ENCODE data around the gene REXO5.

The REXO5 gene

GRCh38 chr16:20818929-20819585 is 12.7 kb downstream of the REXO5 start:
- H3K9me3 ChIP-seq (ENCODE audit: control insufficient read depth, insufficient read depth, low read length) = no peaks in the 10 kb centered on the region
- H3K4me1 ChIP-seq (ENCODE audit: insufficient read depth, low read length) = no peaks in the 10 kb centered on the region
- H3K36me3 ChIP-seq (ENCODE audit: insufficient read depth, low read length) = no peaks in the 10 kb centered on the region
- H3K9ac ChIP-seq (ENCODE audit: low read depth, low read length) = no peak overlapping the region

DNA sequence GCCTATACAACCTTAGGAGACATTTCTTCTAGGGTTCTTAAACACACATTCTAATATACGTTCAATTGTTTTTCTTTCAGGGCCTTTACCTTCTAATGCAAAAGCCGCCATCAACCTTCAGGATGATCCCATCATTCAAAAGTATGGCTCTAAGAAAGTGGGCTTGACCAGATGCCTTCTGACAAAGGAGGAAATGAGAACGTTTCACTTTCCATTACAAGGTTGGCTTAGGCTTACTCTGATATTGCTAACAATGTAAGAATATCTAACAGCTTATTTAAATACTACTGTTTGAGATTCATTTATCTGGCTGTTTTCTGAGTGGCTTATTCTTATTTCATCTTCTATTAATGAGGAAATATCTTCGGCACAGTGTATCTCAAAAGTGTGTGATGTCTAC is 15.4 kb downstream of the REXO5 start:
- H3K9me3 ChIP-seq (ENCODE audit: control insufficient read depth, insufficient read depth, low read length) = no peaks in the 10 kb centered on the region
- no peak overlapping the region for H3K9ac ChIP-seq (ENCODE audit: low read depth, low read length)
- no peaks in the 10 kb centered on the region for H3K36me3 ChIP-seq (ENCODE audit: insufficient read depth, low read length)
- H3K4me1 ChIP-seq (ENCODE audit: insufficient read depth, low read length) = no peaks in the 10 kb centered on the region

DNA sequence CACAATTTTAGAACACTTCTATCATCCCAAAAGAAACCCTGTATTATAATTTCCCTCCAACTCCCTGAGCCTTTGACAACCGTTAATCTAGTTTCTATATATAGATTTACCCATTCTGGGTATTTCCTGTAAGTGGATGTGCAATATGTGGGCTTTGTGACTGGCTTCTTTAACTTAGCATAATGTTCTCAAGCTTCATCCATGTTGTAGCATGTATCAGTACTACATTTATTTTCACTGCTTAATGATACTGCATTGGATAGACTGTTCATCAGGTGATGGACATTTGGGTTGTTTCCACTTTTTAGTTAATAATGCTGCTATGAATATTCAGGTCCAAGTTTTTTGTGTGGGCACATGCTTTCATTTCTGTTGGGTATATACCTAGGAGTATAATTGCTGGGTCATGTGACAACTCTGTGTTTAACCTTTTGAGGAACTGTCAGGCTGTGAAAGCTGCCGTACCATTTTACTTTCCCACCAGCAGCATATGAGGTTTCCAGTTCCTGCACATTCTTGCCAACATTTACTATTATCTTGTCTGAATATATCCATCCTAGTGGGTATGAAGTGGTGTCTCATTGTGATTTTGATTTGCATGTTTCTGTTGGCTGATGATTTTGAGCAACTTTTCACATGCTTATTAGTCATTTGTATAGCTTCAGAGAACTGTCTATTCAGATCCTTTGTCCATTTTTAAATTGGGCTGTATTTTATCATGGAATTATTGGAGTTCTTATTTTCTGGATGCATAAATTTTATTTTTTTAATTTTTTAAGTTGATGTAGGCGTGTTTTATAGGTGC is 16.4 kb downstream of the REXO5 start:
- Histone ChIP-seq H3K36me3 (ENCODE audit: insufficient read depth, low read length) (no peaks in the 10 kb centered on the region), H3K9me3 (ENCODE audit: control insufficient read depth, insufficient read depth, low read length) (no peaks in the 10 kb centered on the region), H3K9ac (ENCODE audit: low read depth, low read length) (no peak overlapping the region), H3K4me1 (ENCODE audit: insufficient read depth, low read length) (no peaks in the 10 kb centered on the region)

DNA sequence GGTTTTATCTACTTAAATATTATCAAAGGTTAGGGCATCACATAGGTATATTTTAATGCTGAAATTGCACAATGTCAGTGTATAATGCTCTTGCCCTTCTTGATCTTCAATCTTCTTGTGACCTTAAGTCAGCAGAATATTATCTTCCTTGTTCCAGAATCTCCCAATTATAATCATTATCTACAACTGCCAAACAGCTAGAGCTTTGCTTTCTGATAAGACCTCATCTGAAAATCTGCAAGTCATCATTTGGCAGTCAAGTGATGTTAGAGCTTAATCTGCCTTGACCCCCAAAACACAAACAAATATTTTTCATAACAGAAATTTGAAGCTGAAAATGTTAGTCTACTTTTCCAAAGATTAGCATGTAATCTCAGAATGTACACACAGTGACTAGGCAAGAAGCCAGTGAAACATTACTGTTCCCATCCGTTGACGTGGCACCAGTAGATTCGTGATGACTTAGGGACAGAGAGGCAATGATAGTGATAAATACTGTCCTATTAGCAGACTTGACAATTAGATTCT is 19.8 kb downstream of the REXO5 start:
- no peaks in the 10 kb centered on the region for H3K36me3 ChIP-seq (ENCODE audit: insufficient read depth, low read length)
- no peaks in the 10 kb centered on the region for H3K9me3 ChIP-seq (ENCODE audit: control insufficient read depth, insufficient read depth, low read length)
- H3K4me1 ChIP-seq (ENCODE audit: insufficient read depth, low read length) = no peaks in the 10 kb centered on the region
- no peak overlapping the region for H3K9ac ChIP-seq (ENCODE audit: low read depth, low read length)

DNA sequence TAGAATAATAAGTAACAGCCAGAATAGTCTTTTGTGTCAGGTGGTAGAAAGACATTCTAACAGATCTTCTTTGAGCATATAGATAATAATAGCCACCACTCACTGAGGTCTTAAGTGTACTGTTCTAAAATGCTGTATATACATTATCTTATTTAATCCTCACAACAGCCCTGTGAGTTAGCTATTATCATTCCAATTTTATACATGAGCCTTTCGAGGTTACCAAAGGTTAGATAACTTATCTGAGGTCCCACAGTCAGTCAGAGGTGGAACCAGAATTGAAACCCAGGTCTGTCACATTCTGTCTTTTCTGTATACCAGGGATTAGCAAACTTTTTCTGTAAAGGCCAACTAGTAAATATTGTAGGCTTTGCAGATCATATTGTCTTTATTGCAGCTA is 23.2 kb downstream of the REXO5 start:
- H3K9me3 ChIP-seq (ENCODE audit: control insufficient read depth, insufficient read depth, low read length) = no peaks in the 10 kb centered on the region
- H3K4me1 ChIP-seq (ENCODE audit: insufficient read depth, low read length) = no peaks in the 10 kb centered on the region
- H3K36me3 ChIP-seq (ENCODE audit: insufficient read depth, low read length) = 0 out of 2 replicates have a peak, but pooled peaks cover 3% of the 10 kb centered on the region
- H3K9ac ChIP-seq (ENCODE audit: low read depth, low read length) = no peak overlapping the region

- Histone ChIP-seq H3K4me1 (ENCODE audit: insufficient read depth, low read length) (no peaks in the 10 kb centered on the region), H3K9ac (ENCODE audit: low read depth, low read length) (no peak overlapping the region), H3K36me3 (ENCODE audit: insufficient read depth, low read length) (0 out of 2 replicates have a peak, but pooled peaks cover 3% of the 10 kb centered on the region), H3K9me3 (ENCODE audit: control insufficient read depth, insufficient read depth, low read length) (no peaks in the 10 kb centered on the region)
Observed at GRCh38 chr16:20830372-20830771, 24.0 kb downstream of the REXO5 start.

DNA sequence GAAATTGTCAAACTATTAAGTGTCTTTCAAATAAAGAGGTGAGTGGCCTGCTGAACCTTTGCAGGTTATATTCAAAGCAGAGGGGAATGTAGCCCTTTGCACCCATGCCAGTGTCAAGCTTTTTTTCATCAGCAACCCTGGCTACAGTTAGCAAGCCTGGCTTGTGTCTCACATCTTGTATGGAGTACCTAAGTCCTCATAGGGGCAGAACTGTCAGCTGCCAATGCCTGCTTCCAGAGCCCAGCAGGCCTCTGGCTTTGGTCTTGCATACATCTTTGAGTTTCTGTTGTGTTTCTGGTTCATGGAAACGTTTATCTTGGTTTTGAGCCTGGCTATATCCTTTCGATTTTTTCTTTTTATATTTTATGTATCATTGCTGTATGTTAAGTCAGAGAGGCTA is 26.8 kb downstream of the REXO5 start:
- 0 out of 2 replicates have a peak, but pooled peaks cover 3% of the 10 kb centered on the region for H3K36me3 ChIP-seq (ENCODE audit: insufficient read depth, low read length)

GRCh38 chr16:20838240-20838639 is 31.9 kb downstream of the REXO5 start:
- Histone ChIP-seq H3K36me3 (ENCODE audit: insufficient read depth, low read length) (no peaks in the 10 kb centered on the region), H3K9ac (ENCODE audit: low read depth, low read length) (no peak overlapping the region), H3K9me3 (ENCODE audit: control insufficient read depth, insufficient read depth, low read length) (peaks cover 3% of the 10 kb centered on the region; the same call in 1 of the 2 replicates), H3K4me1 (ENCODE audit: insufficient read depth, low read length) (no peaks in the 10 kb centered on the region)

More for the DNA sequence above, 26.8 kb downstream of the REXO5 start:
- no peaks in the 10 kb centered on the region for H3K4me1 ChIP-seq (ENCODE audit: insufficient read depth, low read length)
- peaks cover 3% of the 10 kb centered on the region; the same call in 1 of the 2 replicates for H3K9me3 ChIP-seq (ENCODE audit: control insufficient read depth, insufficient read depth, low read length)
- H3K9ac ChIP-seq (ENCODE audit: low read depth, low read length) = no peak overlapping the region

DNA sequence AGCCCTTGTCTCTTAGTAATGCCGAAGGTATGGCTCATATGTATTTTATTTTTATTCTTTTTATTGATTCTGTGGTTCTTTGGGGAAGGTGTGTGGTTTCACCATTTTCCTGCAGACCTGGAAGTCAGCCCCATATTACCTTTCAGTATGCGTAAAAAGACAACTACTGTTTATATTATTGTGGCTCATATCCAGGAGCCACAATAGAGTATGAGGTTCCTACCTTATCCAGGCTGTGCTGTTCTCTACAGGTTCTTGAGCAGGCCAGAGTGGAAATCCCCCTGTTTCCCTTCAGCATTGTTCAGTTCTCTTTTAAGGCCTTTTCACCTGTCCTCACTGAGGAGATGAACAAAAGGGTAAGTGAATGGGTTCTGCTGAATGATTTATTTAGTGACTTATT is 33.2 kb downstream of the REXO5 start:
- no peak overlapping the region for H3K9ac ChIP-seq (ENCODE audit: low read depth, low read length)
- peaks cover 3% of the 10 kb centered on the region; the same call in 1 of the 2 replicates for H3K9me3 ChIP-seq (ENCODE audit: control insufficient read depth, insufficient read depth, low read length)
- no peaks in the 10 kb centered on the region; the same call in 1 of the 2 replicates for H3K36me3 ChIP-seq (ENCODE audit: insufficient read depth, low read length)
- no peaks in the 10 kb centered on the region for H3K4me1 ChIP-seq (ENCODE audit: insufficient read depth, low read length)

- no peak overlapping the region for H3K9ac ChIP-seq (ENCODE audit: low read depth, low read length)
- no peaks in the 10 kb centered on the region for H3K4me1 ChIP-seq (ENCODE audit: insufficient read depth, low read length)
- H3K36me3 ChIP-seq (ENCODE audit: insufficient read depth, low read length) = no peaks in the 10 kb centered on the region; the same call in 1 of the 2 replicates
- no peaks in the 10 kb centered on the region for H3K9me3 ChIP-seq (ENCODE audit: control insufficient read depth, insufficient read depth, low read length)
Observed at GRCh38 chr16:20844054-20844453, 37.7 kb downstream of the REXO5 start.

- no peaks in the 10 kb centered on the region for H3K9me3 ChIP-seq (ENCODE audit: control insufficient read depth, insufficient read depth, low read length)
- no peaks in the 10 kb centered on the region; the same call in 1 of the 2 replicates for H3K36me3 ChIP-seq (ENCODE audit: insufficient read depth, low read length)
Observed at GRCh38 chr16:20844588-20844987, 38.3 kb downstream of the REXO5 start.

DNA sequence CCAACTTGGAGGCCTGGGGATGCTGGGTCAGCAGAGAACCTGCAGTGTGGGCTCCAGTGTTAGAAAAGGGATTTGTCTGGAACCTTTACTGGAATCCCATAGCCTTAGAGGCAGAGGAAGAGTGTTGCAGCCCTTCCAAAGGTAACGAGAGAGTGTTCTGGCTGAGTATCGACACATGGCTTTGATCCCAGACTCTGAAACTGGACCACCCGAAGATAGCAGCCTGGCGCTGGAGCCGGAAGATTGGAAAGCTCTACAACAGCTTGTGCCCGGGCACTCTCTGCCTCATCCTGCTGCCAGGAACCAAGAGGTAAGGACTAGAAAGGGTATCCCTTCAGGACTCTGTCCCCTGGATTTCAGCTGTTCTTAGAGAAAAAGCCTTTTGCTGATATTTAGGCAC is 39.7 kb downstream of the REXO5 start:
- Histone ChIP-seq H3K4me1 (ENCODE audit: insufficient read depth, low read length) (no peaks in the 10 kb centered on the region), H3K36me3 (ENCODE audit: insufficient read depth, low read length) (no peaks in the 10 kb centered on the region; the same call in 1 of the 2 replicates), H3K9me3 (ENCODE audit: control insufficient read depth, insufficient read depth, low read length) (no peaks in the 10 kb centered on the region), H3K9ac (ENCODE audit: low read depth, low read length) (no peak overlapping the region)

More at GRCh38 chr16:20844588-20844987, 38.3 kb downstream of the REXO5 start:
- Histone ChIP-seq H3K9ac (ENCODE audit: low read depth, low read length) (no peak overlapping the region), H3K4me1 (ENCODE audit: insufficient read depth, low read length) (no peaks in the 10 kb centered on the region)

- Histone ChIP-seq H3K36me3 (ENCODE audit: insufficient read depth, low read length) (no peaks in the 10 kb centered on the region; the same call in 1 of the 2 replicates), H3K9me3 (ENCODE audit: control insufficient read depth, insufficient read depth, low read length) (no peaks in the 10 kb centered on the region), H3K4me1 (ENCODE audit: insufficient read depth, low read length) (no peaks in the 10 kb centered on the region), H3K9ac (ENCODE audit: low read depth, low read length) (no peak overlapping the region)
Observed at GRCh38 chr16:20846551-20846950, 40.2 kb downstream of the REXO5 start.

GRCh38 chr16:20847550-20847949 is 41.2 kb downstream of the REXO5 start:
- Histone ChIP-seq H3K9ac (ENCODE audit: low read depth, low read length) (no peak overlapping the region), H3K36me3 (ENCODE audit: insufficient read depth, low read length) (no peaks in the 10 kb centered on the region; the same call in 1 of the 2 replicates), H3K9me3 (ENCODE audit: control insufficient read depth, insufficient read depth, low read length) (no peaks in the 10 kb centered on the region), H3K4me1 (ENCODE audit: insufficient read depth, low read length) (no peaks in the 10 kb centered on the region)

All from ES-I3 (cell line).